Chondrocyte (in vitro differentiated cells): ENCODE results near the gene UNCX. TPM values are rescaled to one million over a fixed set of nuclear protein-coding genes. Genes with fewer than 3 reads are reported as not detected.
A peak's percentile ranks its signal among the peaks of the same experiment; 100 is the strongest.

Experiments used
- DNase-seq: peaks from one replicate; pipeline ENCODE4 v3.0.0; 2021; ENCODE audit warnings: mixed read lengths, low spot score
- H3K27ac Mint-ChIP-seq: one replicate; pipeline ENCODE4 v1.8.0; 2021; ENCODE audit warnings: mild to moderate bottlenecking, moderate library complexity, mixed read lengths; ENCODE audit not compliant: unreplicated experiment
- H3K27me3 Mint-ChIP-seq: 2 replicates; pipeline ENCODE4 v1.8.0; 2021; ENCODE audit warnings: low read depth, mixed read lengths
- H3K36me3 Mint-ChIP-seq: 2 replicates; pipeline ENCODE4 v1.8.0; 2021; ENCODE audit warnings: low read depth, mixed read lengths
- H3K4me1 Mint-ChIP-seq: 2 replicates; pipeline ENCODE4 v1.8.0; 2021; ENCODE audit warnings: low read depth, mild to moderate bottlenecking, mixed read lengths
- H3K4me3 Mint-ChIP-seq: one replicate; pipeline ENCODE4 v1.8.0; 2021; ENCODE audit warnings: mild to moderate bottlenecking, moderate library complexity, mixed read lengths; ENCODE audit not compliant: unreplicated experiment
- H3K9me3 Mint-ChIP-seq: 2 replicates; pipeline ENCODE4 v1.8.0; 2021; ENCODE audit warnings: low read depth, mixed read lengths
- total RNA-seq: library from RNA; stranded (reverse); gene quantifications from 3 replicates; pipeline ENCODE4 v1.2.1, GENCODE V29; 2021
- TF ChIP-seq, protein P1 (sequence below): fragments of 200-600 bp; sonication (generic); IDR thresholded peaks from 2 replicates; pipeline ENCODE4 v1.5.0; 2021; ENCODE audit warnings: antibody characterized with exemption, mild to moderate bottlenecking, moderate library complexity

Gene UNCX
- total RNA-seq, 1 donor from 2014 or later, result not detected

GRCh38 chr7:1241603-1242255 is 9.1 kb downstream of the UNCX start:
- TF ChIP-seq, protein P1, sequence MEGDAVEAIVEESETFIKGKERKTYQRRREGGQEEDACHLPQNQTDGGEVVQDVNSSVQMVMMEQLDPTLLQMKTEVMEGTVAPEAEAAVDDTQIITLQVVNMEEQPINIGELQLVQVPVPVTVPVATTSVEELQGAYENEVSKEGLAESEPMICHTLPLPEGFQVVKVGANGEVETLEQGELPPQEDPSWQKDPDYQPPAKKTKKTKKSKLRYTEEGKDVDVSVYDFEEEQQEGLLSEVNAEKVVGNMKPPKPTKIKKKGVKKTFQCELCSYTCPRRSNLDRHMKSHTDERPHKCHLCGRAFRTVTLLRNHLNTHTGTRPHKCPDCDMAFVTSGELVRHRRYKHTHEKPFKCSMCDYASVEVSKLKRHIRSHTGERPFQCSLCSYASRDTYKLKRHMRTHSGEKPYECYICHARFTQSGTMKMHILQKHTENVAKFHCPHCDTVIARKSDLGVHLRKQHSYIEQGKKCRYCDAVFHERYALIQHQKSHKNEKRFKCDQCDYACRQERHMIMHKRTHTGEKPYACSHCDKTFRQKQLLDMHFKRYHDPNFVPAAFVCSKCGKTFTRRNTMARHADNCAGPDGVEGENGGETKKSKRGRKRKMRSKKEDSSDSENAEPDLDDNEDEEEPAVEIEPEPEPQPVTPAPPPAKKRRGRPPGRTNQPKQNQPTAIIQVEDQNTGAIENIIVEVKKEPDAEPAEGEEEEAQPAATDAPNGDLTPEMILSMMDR, result no peak
- Mint-ChIP-seq H3K4me3 (no peak overlapping the region), H3K27ac (no peak overlapping the region), H3K27me3 (peaks cover 57% of the 10 kb centered on the region), H3K4me1 (no peaks in the 10 kb centered on the region), H3K9me3 (no peaks in the 10 kb centered on the region), H3K36me3 (peaks cover 6% of the 10 kb centered on the region)
- peak; percentile 74 for DNase-seq

DNA sequence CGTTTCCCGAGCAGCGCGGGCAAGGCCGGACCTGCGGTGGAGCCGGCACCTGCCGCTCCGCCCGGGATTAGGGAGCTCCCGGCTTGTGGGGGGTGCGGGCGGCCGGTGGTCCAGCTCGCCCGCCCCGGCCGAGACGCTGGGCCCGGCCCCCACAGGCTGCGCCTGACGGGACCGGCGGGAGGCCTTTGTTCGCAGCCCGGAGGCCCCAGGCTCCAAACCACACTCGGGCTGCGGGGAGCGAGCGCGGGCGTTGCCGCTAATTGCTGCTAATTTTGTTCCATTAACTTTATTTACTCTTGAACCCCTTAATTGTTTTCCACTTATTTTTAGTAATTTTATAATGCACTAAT is 9.6 kb downstream of the UNCX start:
- no peak overlapping the region for H3K4me3 Mint-ChIP-seq
- H3K27me3 Mint-ChIP-seq, result peaks cover 57% of the 10 kb centered on the region
- H3K36me3 Mint-ChIP-seq, result peaks cover 6% of the 10 kb centered on the region
- H3K9me3 Mint-ChIP-seq, result no peaks in the 10 kb centered on the region
- TF ChIP-seq, protein P1, result no peak
- no peaks in the 10 kb centered on the region for H3K4me1 Mint-ChIP-seq
- H3K27ac Mint-ChIP-seq, result no peak overlapping the region
- DNase-seq, result peak; percentile 46

DNA sequence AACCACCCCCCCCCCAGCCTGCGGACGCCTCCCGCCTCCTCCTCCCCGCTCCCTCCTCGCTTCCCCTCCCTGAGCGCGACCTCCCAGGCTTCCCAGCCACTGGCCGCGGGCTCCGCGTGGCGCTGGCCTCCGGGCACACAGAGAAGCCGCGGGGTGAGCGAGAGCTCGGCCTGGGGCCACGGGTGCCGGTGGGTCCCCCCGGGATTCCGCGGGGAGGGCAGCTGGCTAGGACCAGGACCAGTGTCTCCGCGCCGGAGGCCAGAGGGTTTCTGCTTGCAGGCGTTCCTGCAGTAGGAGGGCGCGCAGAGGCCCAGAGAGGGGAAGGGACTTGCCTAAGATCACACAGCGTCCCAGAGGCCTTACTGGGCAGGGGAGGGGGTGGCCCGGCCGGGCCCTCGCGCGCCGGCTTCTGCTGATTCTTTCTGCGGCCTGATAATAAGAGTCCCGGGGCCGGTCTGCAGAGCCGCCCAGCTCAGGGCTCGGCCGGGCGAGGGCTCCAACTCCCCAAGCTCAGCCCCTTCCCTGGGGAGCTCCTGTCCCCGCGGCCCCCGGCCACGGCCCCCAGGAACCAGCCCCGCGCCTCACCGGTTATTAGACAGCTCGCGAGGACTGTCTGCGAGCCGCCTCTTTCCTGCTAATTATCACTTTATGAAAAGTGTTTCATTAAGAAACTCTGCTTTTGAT is 10.1 kb downstream of the UNCX start:
- peak; percentile 84 for DNase-seq
- Mint-ChIP-seq H3K4me3 (no peak overlapping the region), H3K4me1 (no peaks in the 10 kb centered on the region), H3K27me3 (peaks cover 54% of the 10 kb centered on the region), H3K27ac (no peak overlapping the region), H3K36me3 (peaks cover 4% of the 10 kb centered on the region), H3K9me3 (no peaks in the 10 kb centered on the region)
- TF ChIP-seq, protein P1, result no peak

DNA sequence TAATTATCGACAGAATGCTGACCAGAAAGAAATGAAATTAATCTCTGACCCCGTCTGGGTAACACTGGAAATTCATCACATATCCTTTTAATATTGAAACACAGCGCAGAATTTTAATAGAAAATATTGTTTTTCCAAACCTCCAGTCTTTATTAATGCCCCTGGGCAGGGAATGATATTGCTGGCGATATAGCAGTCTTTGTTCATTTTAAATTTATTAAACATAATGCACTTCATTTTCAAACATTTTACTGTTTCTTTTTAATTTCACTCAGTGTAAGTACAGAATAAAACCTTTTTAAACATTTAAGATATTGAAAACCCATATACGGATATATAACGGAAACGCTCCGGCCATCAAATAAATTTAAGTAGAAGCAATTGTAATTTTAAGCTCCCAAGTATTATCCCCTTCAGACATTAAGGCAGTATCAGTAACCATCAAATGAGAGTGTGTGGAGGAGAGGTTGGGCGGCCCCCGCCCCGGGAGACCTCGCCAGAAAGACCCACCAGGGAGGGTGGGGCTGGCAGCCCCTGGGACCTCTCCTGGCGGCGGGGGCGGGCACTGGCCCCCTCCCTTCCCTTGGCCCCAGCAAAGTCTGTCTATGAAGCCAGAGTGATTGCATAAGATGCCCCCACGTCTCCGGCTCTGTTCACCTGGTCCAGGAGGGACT is 10.8 kb downstream of the UNCX start:
- TF ChIP-seq, protein P1, result no peak
- Mint-ChIP-seq H3K4me1 (no peaks in the 10 kb centered on the region), H3K27me3 (peaks cover 56% of the 10 kb centered on the region), H3K27ac (peak overlapping the region; percentile 41), H3K36me3 (peaks cover 4% of the 10 kb centered on the region), H3K4me3 (no peak overlapping the region), H3K9me3 (no peaks in the 10 kb centered on the region)
- no peak for DNase-seq

DNA sequence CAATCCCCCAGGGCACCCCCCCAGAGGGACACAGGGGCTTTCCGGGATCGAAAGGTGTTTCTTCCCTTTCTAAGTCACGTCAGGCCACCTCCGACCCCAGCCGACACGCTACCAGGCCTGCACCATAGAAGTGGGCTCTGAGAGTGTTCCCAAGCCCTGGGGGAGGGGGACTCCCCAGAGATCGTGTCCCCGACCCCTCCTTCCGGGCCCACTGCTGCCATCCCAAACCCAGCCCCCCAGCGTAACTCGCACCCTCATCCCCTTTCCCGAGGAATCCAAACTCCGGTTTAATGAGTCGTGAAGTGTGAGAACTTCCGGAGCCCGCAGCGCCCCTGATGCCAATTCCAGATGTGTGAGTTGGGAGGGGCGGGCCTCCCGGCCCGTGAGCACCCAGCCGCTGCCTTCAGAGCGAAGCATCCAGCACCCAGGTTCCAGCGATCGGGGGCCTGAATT is 11.3 kb downstream of the UNCX start:
- TF ChIP-seq, protein P1, result no peak
- Mint-ChIP-seq H3K4me1 (no peaks in the 10 kb centered on the region), H3K9me3 (no peaks in the 10 kb centered on the region)

More for the DNA sequence above, 11.3 kb downstream of the UNCX start:
- peak; percentile 55 for DNase-seq
- peaks cover 55% of the 10 kb centered on the region for H3K27me3 Mint-ChIP-seq
- peaks cover 3% of the 10 kb centered on the region for H3K36me3 Mint-ChIP-seq
- no peak overlapping the region for H3K4me3 Mint-ChIP-seq
- H3K27ac Mint-ChIP-seq, result peak overlapping the region; percentile 41
